Heart left ventricle (tissue), 13 donors: ENCODE data around the gene CACNB4.

ENCODE experiments used
- POLR2A ChIP-seq, 2 donors: fragments of 450-650 bp; IDR thresholded peaks; one replicate each; pipeline ENCODE4 v1.6.1; 2017; ENCODE audit warnings: antibody characterized with exemption in 2 of 2, mild to moderate bottlenecking in 2 of 2, moderate library complexity in 2 of 2
- TF ChIP-seq, protein P1 (sequence below), 12 donors: fragments of 200-600 bp; sonication (generic) in 4 of 12; IDR thresholded peaks; one replicate each; pipeline versions ENCODE4 v1.5.0 to v1.8.0; 2018 to 2022; ENCODE audit warnings: antibody characterized with exemption in 12 of 12, mild to moderate bottlenecking in 5 of 12
- donor health status: ischemic (EF 13 %, LVEDD 7.1; RV severe dilation, severe dysfunction).
- donor health status: DM: no; HTN: yes; CAD: no.
- donor health status: DM: no; HTN: no; CAD: no.
- donor health status: ischemic (EF 25% LVEDD 6.9; RV normal size, moderate dysfunction).
- donor health status: ischemic (EF 25% LVEDD 5.7; RV mildly dilated, moderate dysfunction).
- donor health status: ischemic (EF 35%, LVEDD 5.7; RV mildly dilated, moderate dysfunction).
- donor health status: nonischemic (EF 11% LVEDD 7.7; RV severe dilation, severe dysfunction).
- donor health status: DM: yes; HTN: yes; CAD: no.
- donor health status: PGD.
- donor health status: ischemic (EF 29% LVEDD 5.4; RV normal size, mild dysfunction).
- donor health status: nonischemic (EF 23%, LVEDD 6.1; RV moderate dilation, normal function).

DNA sequence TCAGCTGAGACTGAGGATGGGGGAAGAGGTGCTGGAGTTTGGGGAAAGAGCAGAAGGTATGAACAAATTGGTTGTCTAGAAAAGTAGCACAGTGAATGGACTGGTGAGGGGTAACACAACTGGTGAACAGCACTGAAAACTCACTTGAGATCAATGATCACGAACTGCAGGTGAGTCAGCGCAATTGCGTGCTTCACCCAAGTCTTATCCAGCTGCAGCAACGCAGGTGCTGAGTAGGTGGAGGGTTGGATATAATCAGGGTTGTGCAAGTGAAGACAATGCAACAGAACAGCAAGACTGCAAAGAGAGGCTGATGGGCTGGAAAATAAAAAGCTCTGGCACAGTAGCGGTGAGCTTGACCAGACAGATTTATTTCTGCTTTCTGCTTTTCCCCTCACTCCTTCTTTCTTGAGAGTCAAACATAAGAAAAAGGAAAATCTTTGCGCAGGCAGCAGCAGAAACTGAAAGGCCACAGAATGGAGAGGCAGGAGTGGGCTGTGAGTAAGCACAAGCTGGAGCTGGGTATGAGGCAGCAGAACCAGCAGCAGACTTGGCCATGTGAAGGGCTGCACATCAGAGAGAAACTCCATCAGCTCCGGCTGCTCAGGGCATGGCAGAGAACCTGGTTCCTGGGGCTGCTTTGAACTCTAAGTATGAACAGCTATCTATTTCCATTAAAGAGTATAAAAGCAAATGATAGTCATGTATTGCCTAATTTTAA is 171.2 kb downstream of the CACNB4 start:
- TF ChIP-seq, protein P1, sequence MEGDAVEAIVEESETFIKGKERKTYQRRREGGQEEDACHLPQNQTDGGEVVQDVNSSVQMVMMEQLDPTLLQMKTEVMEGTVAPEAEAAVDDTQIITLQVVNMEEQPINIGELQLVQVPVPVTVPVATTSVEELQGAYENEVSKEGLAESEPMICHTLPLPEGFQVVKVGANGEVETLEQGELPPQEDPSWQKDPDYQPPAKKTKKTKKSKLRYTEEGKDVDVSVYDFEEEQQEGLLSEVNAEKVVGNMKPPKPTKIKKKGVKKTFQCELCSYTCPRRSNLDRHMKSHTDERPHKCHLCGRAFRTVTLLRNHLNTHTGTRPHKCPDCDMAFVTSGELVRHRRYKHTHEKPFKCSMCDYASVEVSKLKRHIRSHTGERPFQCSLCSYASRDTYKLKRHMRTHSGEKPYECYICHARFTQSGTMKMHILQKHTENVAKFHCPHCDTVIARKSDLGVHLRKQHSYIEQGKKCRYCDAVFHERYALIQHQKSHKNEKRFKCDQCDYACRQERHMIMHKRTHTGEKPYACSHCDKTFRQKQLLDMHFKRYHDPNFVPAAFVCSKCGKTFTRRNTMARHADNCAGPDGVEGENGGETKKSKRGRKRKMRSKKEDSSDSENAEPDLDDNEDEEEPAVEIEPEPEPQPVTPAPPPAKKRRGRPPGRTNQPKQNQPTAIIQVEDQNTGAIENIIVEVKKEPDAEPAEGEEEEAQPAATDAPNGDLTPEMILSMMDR (IDR thresholded peaks at IDR 0.05), result no peak
- no peak for TF ChIP-seq POLR2A (IDR thresholded peaks at IDR 0.05)
